Astrocyte (in vitro differentiated cells and primary cell): ENCODE data around the gene TNFAIP8L2. TPM values are rescaled to one million over a fixed set of nuclear protein-coding genes. Genes with fewer than 3 reads are reported as not detected.

ENCODE experiments used
- DNase-seq: peaks from one replicate; pipeline ENCODE4 v3.0.0-alpha.2; 2010; ENCODE audit warnings: low read depth
- FAIRE-seq: peaks from 2 replicates; lab custom pipeline; 2011; peaks lifted over from hg19 to GRCh38; lab: Jason Lieb, UNC
- H2AFZ ChIP-seq: 2 replicates; pipeline ENCODE4 v1.6.0; 2012; ENCODE audit warnings: low read depth, low read length, inconsistent platforms
- H3K27ac ChIP-seq: 2 replicates; pipeline ENCODE4 v1.5.1; 2011; ENCODE audit warnings: low read depth, low read length, inconsistent platforms
- H3K27me3 ChIP-seq: 2 replicates; pipeline ENCODE4 v1.6.0; 2011; ENCODE audit warnings: low read length, inconsistent platforms; ENCODE audit not compliant: insufficient read depth
- H3K36me3 ChIP-seq: 2 replicates; pipeline ENCODE4 v1.5.1; 2011; ENCODE audit warnings: low read length, inconsistent platforms; ENCODE audit not compliant: insufficient read depth
- H3K4me1 ChIP-seq: 2 replicates; pipeline ENCODE4 v1.5.1; 2011; ENCODE audit warnings: low read length, inconsistent platforms; ENCODE audit not compliant: insufficient read depth
- H3K4me2 ChIP-seq: 2 replicates; pipeline ENCODE4 v1.6.0; 2012; ENCODE audit warnings: low read length, inconsistent platforms
- H3K4me3 ChIP-seq: 2 replicates; pipeline ENCODE4 v1.5.1; 2011; ENCODE audit warnings: low read depth, mild to moderate bottlenecking, low read length, inconsistent platforms; ENCODE audit not compliant: insufficient read depth
- H3K79me2 ChIP-seq: 2 replicates; pipeline ENCODE4 v1.6.0; 2012; ENCODE audit warnings: mild to moderate bottlenecking, low read length, inconsistent platforms; ENCODE audit not compliant: insufficient read depth
- H3K9ac ChIP-seq: 2 replicates; pipeline ENCODE4 v1.6.0; 2012; ENCODE audit warnings: mild to moderate bottlenecking, low read length, inconsistent platforms
- H3K9me3 ChIP-seq: 2 replicates; pipeline ENCODE4 v1.5.1; 2012; ENCODE audit warnings: low read depth, mild to moderate bottlenecking, low read length, inconsistent platforms; ENCODE audit not compliant: insufficient read depth
- H4K20me1 ChIP-seq: 2 replicates; pipeline ENCODE4 v1.6.0; 2012; ENCODE audit warnings: low read length, inconsistent platforms; ENCODE audit not compliant: insufficient read depth
- H3K27ac Mint-ChIP-seq: one replicate; pipeline ENCODE4 v1.8.0; 2021; ENCODE audit warnings: mild to moderate bottlenecking, mixed read lengths; ENCODE audit not compliant: unreplicated experiment
- H3K27me3 Mint-ChIP-seq: one replicate; pipeline ENCODE4 v1.8.0; 2021; ENCODE audit warnings: low read depth, mixed read lengths; ENCODE audit not compliant: unreplicated experiment
- H3K36me3 Mint-ChIP-seq: one replicate; pipeline ENCODE4 v1.8.0; 2021; ENCODE audit warnings: low read depth, mixed read lengths; ENCODE audit not compliant: unreplicated experiment
- H3K4me1 Mint-ChIP-seq: one replicate; pipeline ENCODE4 v1.8.0; 2021; ENCODE audit warnings: low read depth, mixed read lengths; ENCODE audit not compliant: unreplicated experiment
- H3K4me3 Mint-ChIP-seq: one replicate; pipeline ENCODE4 v1.8.0; 2021; ENCODE audit warnings: mild to moderate bottlenecking, moderate library complexity, mixed read lengths; ENCODE audit not compliant: unreplicated experiment
- H3K9me3 Mint-ChIP-seq: one replicate; pipeline ENCODE4 v1.8.0; 2021; ENCODE audit warnings: mild to moderate bottlenecking, mixed read lengths; ENCODE audit not compliant: unreplicated experiment
- CTCF ChIP-seq: IDR thresholded peaks from 2 replicates; pipeline ENCODE4 v1.5.1; 2011; ENCODE audit warnings: low read depth, mild to moderate bottlenecking, inconsistent platforms, low read length, moderate library complexity; ENCODE audit not compliant: insufficient read depth
- EZH2 ChIP-seq: IDR thresholded peaks from 2 replicates; pipeline ENCODE4 v1.6.1; 2012; ENCODE audit warnings: mild to moderate bottlenecking, low read length, inconsistent platforms; ENCODE audit not compliant: insufficient read depth
- total RNA-seq: library from RNA; stranded (reverse); gene quantifications from 2 replicates; pipeline ENCODE4 v1.2.1, GENCODE V29; 2021

TNFAIP8L2 gene
- total RNA-seq, 1 donor from 2014 or later, result not detected

GRCh38 chr1:151143986-151144385 lies 12.5 kb upstream of the TNFAIP8L2 start:
- TF ChIP-seq EZH2, result no peak
- TF ChIP-seq CTCF, result no peak
- Mint-ChIP-seq H3K36me3 (peaks cover 8% of the 10 kb centered on the region), H3K4me1 (peaks cover 16% of the 10 kb centered on the region), H3K27ac (no peak overlapping the region), H3K4me3 (peak overlapping the region; percentile 40), H3K27me3 (peaks cover 26% of the 10 kb centered on the region), H3K9me3 (no peaks in the 10 kb centered on the region)
- H4K20me1 ChIP-seq, result peaks cover 12% of the 10 kb centered on the region
- no peaks in the 10 kb centered on the region for H3K9me3 ChIP-seq
- H2AFZ ChIP-seq, result no peak overlapping the region
- H3K4me1 ChIP-seq, result peaks cover 14% of the 10 kb centered on the region
- H3K27me3 ChIP-seq, result peaks cover 2% of the 10 kb centered on the region
- FAIRE-seq (no peak), DNase-seq (no peak)
- H3K79me2 ChIP-seq, result no peaks in the 10 kb centered on the region
- H3K9ac ChIP-seq, result no peak overlapping the region
- no peak overlapping the region for H3K4me2 ChIP-seq
- no peaks in the 10 kb centered on the region for H3K36me3 ChIP-seq
- no peak overlapping the region for H3K4me3 ChIP-seq
- H3K27ac ChIP-seq, result no peak overlapping the region

- Histone ChIP-seq H3K27me3 (peaks cover 2% of the 10 kb centered on the region), H4K20me1 (peaks cover 12% of the 10 kb centered on the region), H3K27ac (no peak overlapping the region), H3K79me2 (no peaks in the 10 kb centered on the region), H2AFZ (no peak overlapping the region), H3K9ac (no peak overlapping the region), H3K9me3 (no peaks in the 10 kb centered on the region), H3K4me2 (peak overlapping the region; percentile 84), H3K36me3 (no peaks in the 10 kb centered on the region), H3K4me3 (no peak overlapping the region), H3K4me1 (peaks cover 14% of the 10 kb centered on the region)
- H3K9me3 Mint-ChIP-seq, result no peaks in the 10 kb centered on the region
- no peak overlapping the region for H3K27ac Mint-ChIP-seq
- FAIRE-seq (no peak), DNase-seq (no peak)
- peaks cover 16% of the 10 kb centered on the region for H3K4me1 Mint-ChIP-seq
- TF ChIP-seq CTCF (no peak), EZH2 (no peak)
- peak overlapping the region; percentile 40 for H3K4me3 Mint-ChIP-seq
- H3K27me3 Mint-ChIP-seq, result peaks cover 23% of the 10 kb centered on the region
- peaks cover 7% of the 10 kb centered on the region for H3K36me3 Mint-ChIP-seq
These were observed 11.8 kb upstream of the TNFAIP8L2 start for GRCh38 chr1:151144474-151145303.
